OCI-LY3 (cell line): ENCODE measurements around the gene IQGAP2.

Experiments
- EZH2phosphoT487 ChIP-seq: fragments of 200-600 bp; shearing (Covaris generic); IDR thresholded peaks from 2 replicates; pipeline ENCODE4 v1.6.1; 2018; ENCODE audit warnings: antibody characterized with exemption, mixed run types, low read depth
- TF ChIP-seq, protein P1 (sequence below): fragments of 200-600, 300-600 bp; sonication (generic); IDR thresholded peaks from 2 replicates; pipeline ENCODE4 v1.5.1; 2014; ENCODE audit warnings: antibody characterized with exemption, low read length, low read depth

DNA sequence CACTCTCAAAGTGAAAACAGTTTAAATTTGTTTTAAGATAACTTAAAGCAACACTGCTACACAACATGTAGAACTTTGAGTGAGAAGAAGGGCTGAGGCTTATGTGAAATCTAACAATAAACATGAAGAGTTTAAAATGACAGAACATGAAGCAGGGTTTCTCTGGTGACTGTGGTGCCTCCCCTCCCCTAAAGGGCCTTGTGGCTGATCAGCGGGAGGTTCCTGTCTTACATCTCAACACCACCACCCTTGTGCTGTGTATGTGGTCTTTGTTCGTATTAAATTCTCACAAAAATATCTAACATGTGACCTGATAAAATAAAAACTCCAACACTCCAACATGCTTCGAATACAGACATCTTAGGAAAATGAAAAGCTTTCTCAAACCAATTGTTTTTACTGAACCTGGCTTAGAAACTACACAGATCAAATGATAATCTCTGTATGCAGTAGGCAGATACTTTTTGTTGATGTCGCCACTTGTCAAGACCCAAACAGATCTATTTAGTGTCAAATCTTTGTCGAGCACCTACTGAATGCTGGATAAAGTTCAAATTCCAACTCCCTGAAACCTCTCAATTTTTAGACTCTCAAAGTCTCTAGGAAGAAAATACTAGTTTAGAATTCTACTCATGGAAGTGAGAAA is 9.9 kb upstream of the IQGAP2 start:
- TF ChIP-seq, protein P1, sequence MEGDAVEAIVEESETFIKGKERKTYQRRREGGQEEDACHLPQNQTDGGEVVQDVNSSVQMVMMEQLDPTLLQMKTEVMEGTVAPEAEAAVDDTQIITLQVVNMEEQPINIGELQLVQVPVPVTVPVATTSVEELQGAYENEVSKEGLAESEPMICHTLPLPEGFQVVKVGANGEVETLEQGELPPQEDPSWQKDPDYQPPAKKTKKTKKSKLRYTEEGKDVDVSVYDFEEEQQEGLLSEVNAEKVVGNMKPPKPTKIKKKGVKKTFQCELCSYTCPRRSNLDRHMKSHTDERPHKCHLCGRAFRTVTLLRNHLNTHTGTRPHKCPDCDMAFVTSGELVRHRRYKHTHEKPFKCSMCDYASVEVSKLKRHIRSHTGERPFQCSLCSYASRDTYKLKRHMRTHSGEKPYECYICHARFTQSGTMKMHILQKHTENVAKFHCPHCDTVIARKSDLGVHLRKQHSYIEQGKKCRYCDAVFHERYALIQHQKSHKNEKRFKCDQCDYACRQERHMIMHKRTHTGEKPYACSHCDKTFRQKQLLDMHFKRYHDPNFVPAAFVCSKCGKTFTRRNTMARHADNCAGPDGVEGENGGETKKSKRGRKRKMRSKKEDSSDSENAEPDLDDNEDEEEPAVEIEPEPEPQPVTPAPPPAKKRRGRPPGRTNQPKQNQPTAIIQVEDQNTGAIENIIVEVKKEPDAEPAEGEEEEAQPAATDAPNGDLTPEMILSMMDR = no peak
- TF ChIP-seq EZH2phosphoT487 = no peak
